Esophagus (tissue), 2 donors: ENCODE data around the gene FAM222A. TPM values are rescaled to one million over a fixed set of nuclear protein-coding genes. Genes with fewer than 3 reads are reported as not detected.

Experiments used
- H3K27ac ChIP-seq, 2 donors: one replicate each; pipeline ENCODE4 v1.5.1; 2013; ENCODE audit warnings: low read depth in 2 of 2, mild to moderate bottlenecking in 2 of 2, inconsistent platforms in 1 of 2, low read length in 1 of 2, moderate library complexity in 1 of 2
- H3K27me3 ChIP-seq, 2 donors: one replicate each; pipeline ENCODE4 v1.6.1; 2013; ENCODE audit warnings: low read length in 2 of 2, control low read depth in 1 of 2, mild to moderate bottlenecking in 1 of 2; ENCODE audit not compliant: insufficient read depth in 2 of 2, control insufficient read depth in 1 of 2
- H3K36me3 ChIP-seq, 2 donors: one replicate each; pipeline ENCODE4 v1.6.1; 2013; ENCODE audit warnings: low read length in 1 of 2; ENCODE audit not compliant: control insufficient read depth in 2 of 2, insufficient read depth in 2 of 2
- H3K4me1 ChIP-seq, 2 donors: one replicate each; pipeline ENCODE4 v1.6.1; 2013; ENCODE audit warnings: low read length in 1 of 2; ENCODE audit not compliant: control insufficient read depth in 2 of 2, insufficient read depth in 2 of 2
- H3K4me3 ChIP-seq, 2 donors: one replicate each; pipeline ENCODE4 v1.5.1; 2013; ENCODE audit warnings: low read length in 2 of 2, mild to moderate bottlenecking in 2 of 2, low read depth in 1 of 2, moderate library complexity in 1 of 2
- H3K9me3 ChIP-seq, 2 donors: one replicate each; pipeline ENCODE4 v1.6.1; 2013; ENCODE audit warnings: mild to moderate bottlenecking in 2 of 2, low read depth in 1 of 2, low read length in 1 of 2, moderate library complexity in 1 of 2; ENCODE audit not compliant: control insufficient read depth in 2 of 2, insufficient read depth in 1 of 2
- WGBS, 2 donors: extraction: QIAGEN DNeasy Blood & Tissue Kit; methylation state at CpG; one replicate each; pipeline ENCODE4 v1.1.7; 2013; 5-methylcytosine and 5-hydroxymethylcytosine counted together
- polyA plus RNA-seq, 2 donors: library from polyadenylated mRNA; stranded (reverse); fragments of 200-250 nt; gene quantifications; one replicate each; pipeline ENCODE4 v1.2.3, GENCODE V29; 2013
- donor health status: healthy with polysubstance abuse.
- donor health status: Bipolar disorder and iron deficiency.

FAM222A gene
- polyA plus RNA-seq, 2 donors: 3.2 to 3.9 TPM

- Histone ChIP-seq H3K27me3 (no peaks in the 10 kb centered on the region), H3K36me3 (no peaks in the 10 kb centered on the region), H3K9me3 (no peaks in the 10 kb centered on the region), H3K27ac (no peak overlapping the region), H3K4me1 (peaks cover 3 to 21% of the 10 kb centered on the region in 2 donors), H3K4me3 (no peak overlapping the region)
- 47 to 60% methylated on average over 1 of the region's 1 CpG for WGBS, 2 donors
Measured at GRCh38 chr12:109728921-109729320, 15.3 kb downstream of the FAM222A start.

GRCh38 chr12:109729371-109729781 is 15.8 kb downstream of the FAM222A start:
- Histone ChIP-seq H3K36me3 (no peaks in the 10 kb centered on the region), H3K4me1 (peaks cover 3 to 21% of the 10 kb centered on the region in 2 donors), H3K4me3 (no peak overlapping the region), H3K27me3 (no peaks in the 10 kb centered on the region), H3K27ac (no peak overlapping the region), H3K9me3 (no peaks in the 10 kb centered on the region)
- 54 to 67% methylated on average over 18 of the region's 18 CpGs for WGBS, 2 donors

- peaks cover 3 to 21% of the 10 kb centered on the region in 2 donors for H3K4me1 ChIP-seq
- H3K9me3 ChIP-seq: no peaks in the 10 kb centered on the region
Measured at GRCh38 chr12:109729801-109730200, 16.2 kb downstream of the FAM222A start.

GRCh38 chr12:109730306-109731145 is 16.9 kb downstream of the FAM222A start:
- Histone ChIP-seq H3K9me3 (no peaks in the 10 kb centered on the region), H3K4me3 (no peak overlapping the region), H3K4me1 (peaks cover 0 to 21% of the 10 kb centered on the region in 2 donors), H3K27me3 (no peaks in the 10 kb centered on the region), H3K36me3 (no peaks in the 10 kb centered on the region), H3K27ac (no peak overlapping the region)
- 85 to 88% methylated on average over 14 to 15 of the region's 15 CpGs for WGBS, 2 donors

More at GRCh38 chr12:109729801-109730200, 16.2 kb downstream of the FAM222A start:
- Histone ChIP-seq H3K36me3 (no peaks in the 10 kb centered on the region), H3K27ac (no peak overlapping the region), H3K4me3 (no peak overlapping the region), H3K27me3 (no peaks in the 10 kb centered on the region)
- WGBS, 2 donors: 62 to 68% methylated on average over 9 of the region's 9 CpGs

GRCh38 chr12:109731231-109731731 is 17.7 kb downstream of the FAM222A start:
- Histone ChIP-seq H3K4me3 (no peak overlapping the region), H3K9me3 (no peaks in the 10 kb centered on the region), H3K4me1 (peaks cover 0 to 21% of the 10 kb centered on the region in 2 donors), H3K27ac (no peak overlapping the region), H3K36me3 (no peaks in the 10 kb centered on the region), H3K27me3 (no peaks in the 10 kb centered on the region)
- 85 to 87% methylated on average over 11 of the region's 11 CpGs for WGBS, 2 donors

GRCh38 chr12:109731806-109732205 is 18.2 kb downstream of the FAM222A start:
- Histone ChIP-seq H3K4me1 (peaks cover 0 to 17% of the 10 kb centered on the region in 2 donors), H3K36me3 (no peaks in the 10 kb centered on the region), H3K27ac (no peak overlapping the region), H3K9me3 (peaks cover 0 to 3% of the 10 kb centered on the region in 2 donors), H3K27me3 (no peaks in the 10 kb centered on the region), H3K4me3 (no peak overlapping the region)
- 85 to 91% methylated on average over 7 of the region's 7 CpGs for WGBS, 2 donors

GRCh38 chr12:109732321-109733305 is 19.0 kb downstream of the FAM222A start:
- 72 to 75% methylated on average over 21 of the region's 21 CpGs for WGBS, 2 donors
- H3K4me3 ChIP-seq: no peak overlapping the region
- H3K36me3 ChIP-seq: no peaks in the 10 kb centered on the region
- H3K27ac ChIP-seq: no peak overlapping the region
- peaks cover 0 to 11% of the 10 kb centered on the region in 2 donors for H3K4me1 ChIP-seq
- no peaks in the 10 kb centered on the region for H3K27me3 ChIP-seq
- H3K9me3 ChIP-seq: peaks cover 0 to 3% of the 10 kb centered on the region in 2 donors

GRCh38 chr12:109734219-109735000 is 20.8 kb downstream of the FAM222A start:
- Histone ChIP-seq H3K4me3 (no peak overlapping the region), H3K4me1 (peaks cover 0 to 3% of the 10 kb centered on the region in 2 donors), H3K27ac (no peak overlapping the region), H3K9me3 (peaks cover 0 to 3% of the 10 kb centered on the region in 2 donors), H3K27me3 (no peaks in the 10 kb centered on the region), H3K36me3 (no peaks in the 10 kb centered on the region)
- whole genome bisulfite sequencing, 2 donors: 32 to 41% methylated on average over 22 of the region's 22 CpGs
